Gastrocnemius medialis (tissue), 4 donors: ENCODE measurements around the gene NAIP.

Experiments
- POLR2A ChIP-seq, 2 donors: fragments of 450-650 bp; IDR thresholded peaks; one replicate each; pipeline ENCODE4 v1.6.1; 2017; ENCODE audit warnings: antibody characterized with exemption in 2 of 2, mild to moderate bottlenecking in 2 of 2, moderate library complexity in 2 of 2
- TF ChIP-seq, protein P1 (sequence below), 5 experiments: fragments of 450-650 bp in 3 of 5; fragments of 200-600 bp in 2 of 5; sonication (generic) in 2 of 5; IDR thresholded peaks in 4 of 5; conservative IDR thresholded peaks in 1 of 5; 1 replicate in 4 of 5; 2 replicates in 1 of 5; pipeline ENCODE4 v1.5.1; 2016 to 2019; ENCODE audit warnings: antibody characterized with exemption in 5 of 5, mild to moderate bottlenecking in 3 of 5, moderate library complexity in 3 of 5

DNA sequence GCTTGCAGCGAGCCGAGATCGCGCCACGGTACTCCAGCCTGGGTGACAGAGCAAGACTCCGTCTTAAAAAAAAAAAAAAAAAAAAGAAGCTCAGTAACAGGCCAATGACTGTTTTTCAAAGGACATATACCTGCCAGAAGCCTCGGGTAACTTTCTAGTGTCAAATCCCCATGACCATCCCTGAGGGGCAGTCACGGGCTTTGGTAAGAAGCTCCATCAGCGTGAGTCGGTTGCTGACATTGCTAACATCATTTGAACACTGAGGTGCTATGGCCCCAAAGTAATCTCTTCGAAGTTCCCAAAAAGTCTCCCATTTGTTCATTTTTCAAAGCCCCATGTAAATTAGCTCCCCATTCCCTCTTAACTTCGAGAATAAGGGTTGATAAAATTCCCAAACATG is 11.6 kb downstream of the NAIP start:
- TF ChIP-seq, protein P1, sequence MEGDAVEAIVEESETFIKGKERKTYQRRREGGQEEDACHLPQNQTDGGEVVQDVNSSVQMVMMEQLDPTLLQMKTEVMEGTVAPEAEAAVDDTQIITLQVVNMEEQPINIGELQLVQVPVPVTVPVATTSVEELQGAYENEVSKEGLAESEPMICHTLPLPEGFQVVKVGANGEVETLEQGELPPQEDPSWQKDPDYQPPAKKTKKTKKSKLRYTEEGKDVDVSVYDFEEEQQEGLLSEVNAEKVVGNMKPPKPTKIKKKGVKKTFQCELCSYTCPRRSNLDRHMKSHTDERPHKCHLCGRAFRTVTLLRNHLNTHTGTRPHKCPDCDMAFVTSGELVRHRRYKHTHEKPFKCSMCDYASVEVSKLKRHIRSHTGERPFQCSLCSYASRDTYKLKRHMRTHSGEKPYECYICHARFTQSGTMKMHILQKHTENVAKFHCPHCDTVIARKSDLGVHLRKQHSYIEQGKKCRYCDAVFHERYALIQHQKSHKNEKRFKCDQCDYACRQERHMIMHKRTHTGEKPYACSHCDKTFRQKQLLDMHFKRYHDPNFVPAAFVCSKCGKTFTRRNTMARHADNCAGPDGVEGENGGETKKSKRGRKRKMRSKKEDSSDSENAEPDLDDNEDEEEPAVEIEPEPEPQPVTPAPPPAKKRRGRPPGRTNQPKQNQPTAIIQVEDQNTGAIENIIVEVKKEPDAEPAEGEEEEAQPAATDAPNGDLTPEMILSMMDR (IDR thresholded peaks at IDR 0.05 in 4 of 5, conservative IDR thresholded peaks at IDR 0.05 in 1 of 5), result no peak
- TF ChIP-seq POLR2A (IDR thresholded peaks at IDR 0.05), result no peak
